Heart left ventricle (tissue), 16 donors: ENCODE measurements around the gene TAB2. TPM values are rescaled to one million over a fixed set of nuclear protein-coding genes. Genes with fewer than 3 reads are reported as not detected.

ENCODE experiments used
- ATAC-seq, 4 donors: fragments of 200-7000 bp; cut with Tn5 transposase; one replicate each; pipeline ENCODE4 v1.9.1; 2020 to 2022; ENCODE audit warnings: moderate library complexity in 4 of 4, mild to moderate bottlenecking in 3 of 4, moderate number of reproducible peaks in 1 of 4
- DNase-seq, 5 donors: peaks; one replicate each; pipeline ENCODE4 v3.0.0-alpha.2; 2020
- H3K27ac ChIP-seq, 12 donors: fragments of 200-600 bp; sonication (generic) in 4 of 12; one replicate each; pipeline versions ENCODE4 v1.5.0 to v1.8.0; 2016 to 2022; ENCODE audit warnings: mild to moderate bottlenecking in 2 of 12
- H3K27me3 ChIP-seq, 9 donors: fragments of 200-600 bp; sonication (generic) in 2 of 9; one replicate each; pipeline versions ENCODE4 v1.5.1 to v1.8.0; 2016 to 2022; ENCODE audit warnings: mild to moderate bottlenecking in 3 of 9
- H3K36me3 ChIP-seq, 9 donors: fragments of 200-600 bp; sonication (generic) in 2 of 9; one replicate each; pipeline versions ENCODE4 v1.5.0 to v1.8.0; 2018 to 2022; ENCODE audit warnings: mild to moderate bottlenecking in 2 of 9
- H3K4me1 ChIP-seq, 12 donors: fragments of 200-600 bp; sonication (generic) in 4 of 12; one replicate each; pipeline versions ENCODE4 v1.5.0 to v1.8.0; 2016 to 2022; ENCODE audit warnings: mild to moderate bottlenecking in 3 of 12
- H3K4me3 ChIP-seq, 12 donors: fragments of 200-600 bp; sonication (generic) in 4 of 12; one replicate each; pipeline versions ENCODE4 v1.5.0 to v1.8.0; 2017 to 2022; ENCODE audit warnings: mild to moderate bottlenecking in 9 of 12, moderate library complexity in 4 of 12
- H3K9me3 ChIP-seq, 12 donors: fragments of 200-600 bp; sonication (generic) in 4 of 12; one replicate each; pipeline versions ENCODE4 v1.5.0 to v1.8.0; 2016 to 2022; ENCODE audit warnings: mild to moderate bottlenecking in 1 of 12
- POLR2A ChIP-seq, 2 donors: fragments of 450-650 bp; IDR thresholded peaks; one replicate each; pipeline ENCODE4 v1.6.1; 2017; ENCODE audit warnings: antibody characterized with exemption in 2 of 2, mild to moderate bottlenecking in 2 of 2, moderate library complexity in 2 of 2
- WGBS, 4 donors: extraction: QIAGEN DNeasy Blood & Tissue Kit in 2 of 4; methylation state at CpG; one replicate each; pipeline versions ENCODE4 v1.1.5 to v1.1.7; 2013 to 2018; 5-methylcytosine and 5-hydroxymethylcytosine counted together
- intact Hi-C, 10 donors: fragments of 100-400 bp; cut with DNase I; formaldehyde crosslinking; loops; one replicate each; pipeline versions ENCODE4 v1.11.1 to v1.14.2; 2022
- polyA plus RNA-seq, 2 donors: library from polyadenylated mRNA; stranded (reverse); fragments of 200-250 nt; gene quantifications; one replicate each; pipeline ENCODE4 v1.2.3, GENCODE V29; 2013
- total RNA-seq, 9 donors: library from RNA; depleted of rRNA in 2 of 9; stranded (reverse); fragments of >200 nt in 2 of 9; fragmentation: NEBNext Ultra II Directional in 3 of 9; extraction: Animal tissue kit (Norgen Biotek cat#: 25700) in 3 of 9; gene quantifications; one replicate each; pipeline versions ENCODE4 v1.1.0 to v1.2.4, GENCODE V29; 2016 to 2023
- TF ChIP-seq, protein P1 (sequence below), 12 donors: fragments of 200-600 bp; sonication (generic) in 4 of 12; IDR thresholded peaks; one replicate each; pipeline versions ENCODE4 v1.5.0 to v1.8.0; 2018 to 2022; ENCODE audit warnings: antibody characterized with exemption in 12 of 12, mild to moderate bottlenecking in 5 of 12
- donor health status: ischemic (EF 13 %, LVEDD 7.1; RV severe dilation, severe dysfunction).
- donor health status: healthy with polysubstance abuse.
- donor health status: DM: no; HTN: yes; CAD: no.
- donor health status: DM: no; HTN: no; CAD: no.
- donor health status: ischemic (EF 25% LVEDD 6.9; RV normal size, moderate dysfunction).
- donor health status: ischemic (EF 25% LVEDD 5.7; RV mildly dilated, moderate dysfunction).
- donor health status: healthy.
- donor health status: DM: yes; HTN: yes; CAD: no.
- donor health status: ischemic (EF 35%, LVEDD 5.7; RV mildly dilated, moderate dysfunction).
- donor health status: nonischemic (EF 11% LVEDD 7.7; RV severe dilation, severe dysfunction).
- donor health status: DM: yes; HTN: yes; CAD: no.
- donor health status: PGD.
- donor health status: ischemic (EF 29% LVEDD 5.4; RV normal size, mild dysfunction).
- donor health status: nonischemic (EF 23%, LVEDD 6.1; RV moderate dilation, normal function).

TAB2 gene
- total and polyA plus RNA-seq, 11 donors, result 19.1 to 95.5 (median 53.7) TPM

DNA sequence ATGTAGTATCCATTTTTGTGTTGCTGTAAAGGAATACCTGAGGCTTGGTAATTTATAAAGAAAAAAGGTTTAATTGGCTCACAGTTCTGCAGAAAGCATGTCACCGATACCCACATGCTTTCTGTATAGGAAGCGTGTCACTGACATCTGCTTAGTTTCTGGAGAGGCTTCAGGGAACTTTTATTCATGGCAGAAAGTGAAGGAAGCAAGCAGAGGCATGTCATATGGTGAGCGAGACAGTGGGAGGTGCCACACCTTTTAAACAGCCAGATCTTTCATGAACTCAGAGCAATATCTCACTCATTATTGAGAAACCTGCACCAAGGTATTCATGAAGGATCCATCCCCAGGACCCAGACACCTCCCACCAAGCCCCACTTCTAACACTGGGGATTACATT, 86.0 kb downstream of the TAB2 start:
- H3K27ac ChIP-seq, result no peak overlapping the region
- no peak overlapping the region for H3K4me3 ChIP-seq
- no peaks in the 10 kb centered on the region for H3K9me3 ChIP-seq
- intact Hi-C loops, result no loop called here
- no peaks in the 10 kb centered on the region for H3K27me3 ChIP-seq
- no peak for ATAC-seq
- TF ChIP-seq, protein P1, sequence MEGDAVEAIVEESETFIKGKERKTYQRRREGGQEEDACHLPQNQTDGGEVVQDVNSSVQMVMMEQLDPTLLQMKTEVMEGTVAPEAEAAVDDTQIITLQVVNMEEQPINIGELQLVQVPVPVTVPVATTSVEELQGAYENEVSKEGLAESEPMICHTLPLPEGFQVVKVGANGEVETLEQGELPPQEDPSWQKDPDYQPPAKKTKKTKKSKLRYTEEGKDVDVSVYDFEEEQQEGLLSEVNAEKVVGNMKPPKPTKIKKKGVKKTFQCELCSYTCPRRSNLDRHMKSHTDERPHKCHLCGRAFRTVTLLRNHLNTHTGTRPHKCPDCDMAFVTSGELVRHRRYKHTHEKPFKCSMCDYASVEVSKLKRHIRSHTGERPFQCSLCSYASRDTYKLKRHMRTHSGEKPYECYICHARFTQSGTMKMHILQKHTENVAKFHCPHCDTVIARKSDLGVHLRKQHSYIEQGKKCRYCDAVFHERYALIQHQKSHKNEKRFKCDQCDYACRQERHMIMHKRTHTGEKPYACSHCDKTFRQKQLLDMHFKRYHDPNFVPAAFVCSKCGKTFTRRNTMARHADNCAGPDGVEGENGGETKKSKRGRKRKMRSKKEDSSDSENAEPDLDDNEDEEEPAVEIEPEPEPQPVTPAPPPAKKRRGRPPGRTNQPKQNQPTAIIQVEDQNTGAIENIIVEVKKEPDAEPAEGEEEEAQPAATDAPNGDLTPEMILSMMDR (IDR thresholded peaks at IDR 0.05), result no peak
- no peak for TF ChIP-seq POLR2A (IDR thresholded peaks at IDR 0.05)
- 98 to 99% (median 99%) methylated on average over 3 of the region's 3 CpGs for WGBS, 4 donors
- DNase-seq, result no peak
- peaks cover 0 to 83% (median 60%) of the 10 kb centered on the region in 9 donors for H3K36me3 ChIP-seq
- H3K4me1 ChIP-seq, result peaks cover 0 to 9% (median 0%) of the 10 kb centered on the region in 12 donors

DNA sequence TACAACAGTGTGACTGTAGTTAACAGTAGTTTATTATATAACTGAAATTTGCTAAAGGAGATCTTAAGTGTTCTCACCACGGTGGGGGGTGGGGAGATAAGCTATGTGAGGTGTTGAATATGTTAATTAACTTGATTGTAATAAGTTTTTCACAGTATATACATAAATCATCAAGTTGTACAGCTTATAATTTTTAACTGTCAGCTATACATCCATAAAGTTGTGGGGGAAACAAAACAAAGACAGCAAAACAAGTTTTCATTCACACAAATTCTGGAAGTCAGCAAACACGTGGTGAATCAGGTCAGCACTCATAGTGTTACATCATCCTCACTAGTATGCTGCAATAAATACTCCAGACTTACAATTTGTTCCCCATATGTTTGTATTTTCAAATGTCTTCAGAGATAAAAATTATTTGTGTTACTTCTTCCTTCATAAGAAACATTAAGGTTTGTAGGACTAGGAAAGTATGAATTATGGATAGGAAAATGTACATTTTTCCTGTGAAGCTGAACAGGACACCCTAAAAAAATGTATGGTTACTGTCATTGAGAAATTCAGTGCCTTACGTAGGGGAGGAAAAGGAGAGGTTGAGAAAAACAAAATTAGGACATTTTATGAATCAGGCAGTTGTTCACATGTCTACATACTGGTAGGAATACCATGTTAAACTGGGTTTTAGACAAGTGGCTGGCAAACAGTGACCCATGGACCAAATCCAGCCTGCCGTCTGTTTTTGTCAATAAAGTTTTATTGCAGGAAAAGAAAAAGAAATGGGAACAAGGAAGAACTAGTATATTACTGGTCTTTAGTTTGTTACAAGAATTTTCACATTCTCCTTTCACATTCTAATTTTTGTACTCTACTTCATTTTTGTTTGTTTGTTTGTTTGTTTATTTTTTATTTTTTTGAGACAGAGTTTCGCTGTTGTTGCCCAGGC, 88.6 kb downstream of the TAB2 start:
- H3K9me3 ChIP-seq, result no peaks in the 10 kb centered on the region
- intact Hi-C loops, result no loop called here
- 79 to 87% (median 81%) methylated on average over 5 of the region's 5 CpGs for WGBS, 4 donors
- peaks cover 0 to 13% (median 1%) of the 10 kb centered on the region in 12 donors for H3K4me1 ChIP-seq
- H3K36me3 ChIP-seq, result peaks cover 0 to 78% (median 50%) of the 10 kb centered on the region in 9 donors
- no peak overlapping the region for H3K4me3 ChIP-seq
- no peaks in the 10 kb centered on the region for H3K27me3 ChIP-seq
- ATAC-seq, result no peak
- TF ChIP-seq POLR2A (IDR thresholded peaks at IDR 0.05), result no peak
- H3K27ac ChIP-seq, result peak overlapping the region in 1 of 12 donors; percentile 3
- DNase-seq, result no peak

DNA sequence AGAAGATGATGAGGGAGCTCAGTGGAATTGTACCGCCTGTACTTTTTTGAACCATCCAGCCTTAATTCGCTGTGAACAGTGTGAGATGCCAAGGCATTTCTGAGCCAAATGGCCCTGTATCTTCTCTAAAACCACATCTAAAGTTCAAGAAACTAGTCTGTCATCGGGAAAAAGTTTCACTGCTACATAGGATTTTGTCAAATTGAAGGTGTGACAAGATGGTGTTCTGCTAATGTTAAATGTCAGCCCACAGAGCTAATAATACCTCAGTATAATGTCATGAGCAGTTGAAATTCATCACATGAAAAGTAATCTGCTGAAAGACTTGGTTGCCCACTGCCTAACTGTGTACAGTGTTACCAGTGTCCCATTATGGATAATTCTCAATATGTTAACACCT, 92.1 kb downstream of the TAB2 start:
- Histone ChIP-seq H3K27ac (peak overlapping the region in 5 of 12 donors; percentile 33 to 58 (median 43)), H3K4me1 (peaks cover 0 to 24% (median 1%) of the 10 kb centered on the region in 12 donors), H3K9me3 (no peaks in the 10 kb centered on the region), H3K27me3 (no peaks in the 10 kb centered on the region), H3K4me3 (no peak overlapping the region), H3K36me3 (peaks cover 0 to 55% (median 33%) of the 10 kb centered on the region in 9 donors)
- intact Hi-C loops, result loop anchor here in 1 of 10 donors (10.0 kb wide), 1 partner anchor 95 kb away; the partner anchor contains the start of gene TAB2
- TF ChIP-seq POLR2A (IDR thresholded peaks at IDR 0.05), result no peak
- TF ChIP-seq, protein P1 (IDR thresholded peaks at IDR 0.05), result no peak
- DNase-seq, result no peak
- peak; percentile 58 to 84 (median 80) for ATAC-seq
- 79 to 85% (median 80%) methylated on average over 3 of the region's 3 CpGs for WGBS, 4 donors

DNA sequence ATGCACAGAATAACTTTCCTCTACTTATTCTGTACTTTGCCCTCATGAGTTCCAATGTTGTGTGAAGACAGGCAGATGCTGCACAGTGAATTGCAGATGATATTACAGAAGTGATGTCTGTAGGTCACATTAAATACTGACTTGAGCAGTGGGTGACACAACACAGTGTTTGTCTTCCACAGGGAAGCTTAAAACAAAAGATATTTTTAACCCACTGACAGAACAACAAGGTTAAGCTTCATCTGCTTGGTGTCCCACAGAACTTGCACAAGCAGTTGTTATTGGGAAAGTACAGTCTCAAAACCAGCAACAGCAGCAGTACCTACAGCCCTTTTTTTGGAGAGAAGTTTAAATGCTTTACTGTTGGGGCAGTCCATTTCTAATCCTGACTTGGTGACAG, 93.0 kb downstream of the TAB2 start:
- peak overlapping the region in 5 of 12 donors; percentile 2 to 58 (median 19) for H3K27ac ChIP-seq

More for the DNA sequence above, 93.0 kb downstream of the TAB2 start:
- no peak overlapping the region for H3K4me3 ChIP-seq
- H3K9me3 ChIP-seq, result no peaks in the 10 kb centered on the region
- H3K27me3 ChIP-seq, result no peaks in the 10 kb centered on the region
- TF ChIP-seq POLR2A (IDR thresholded peaks at IDR 0.05), result no peak
- TF ChIP-seq, protein P1 (IDR thresholded peaks at IDR 0.05), result no peak
- intact Hi-C loops, result loop anchor here in 1 of 10 donors (10.0 kb wide), 1 partner anchor 96 kb away; the partner anchor contains the start of gene TAB2
- H3K36me3 ChIP-seq, result peaks cover 0 to 46% (median 23%) of the 10 kb centered on the region in 9 donors
- ATAC-seq, result peak; percentile 70 to 76 (median 74)
- peaks cover 0 to 24% (median 1%) of the 10 kb centered on the region in 12 donors for H3K4me1 ChIP-seq
- DNase-seq, result no peak
